Heart left ventricle (tissue), 13 donors: ENCODE results near the gene KIF4B.

ENCODE experiments used
- CTCF ChIP-seq, 12 donors: fragments of 200-600 bp; sonication (generic) in 4 of 12; IDR thresholded peaks; one replicate each; pipeline versions ENCODE4 v1.5.0 to v1.8.0; 2018 to 2022; ENCODE audit warnings: antibody characterized with exemption in 12 of 12, mild to moderate bottlenecking in 5 of 12
- POLR2A ChIP-seq, 2 donors: fragments of 450-650 bp; IDR thresholded peaks; one replicate each; pipeline ENCODE4 v1.6.1; 2017; ENCODE audit warnings: antibody characterized with exemption in 2 of 2, mild to moderate bottlenecking in 2 of 2, moderate library complexity in 2 of 2
- donor health status: ischemic (EF 13 %, LVEDD 7.1; RV severe dilation, severe dysfunction).
- donor health status: DM: no; HTN: yes; CAD: no.
- donor health status: DM: no; HTN: no; CAD: no.
- donor health status: ischemic (EF 25% LVEDD 6.9; RV normal size, moderate dysfunction).
- donor health status: ischemic (EF 25% LVEDD 5.7; RV mildly dilated, moderate dysfunction).
- donor health status: ischemic (EF 35%, LVEDD 5.7; RV mildly dilated, moderate dysfunction).
- donor health status: nonischemic (EF 11% LVEDD 7.7; RV severe dilation, severe dysfunction).
- donor health status: DM: yes; HTN: yes; CAD: no.
- donor health status: PGD.
- donor health status: ischemic (EF 29% LVEDD 5.4; RV normal size, mild dysfunction).
- donor health status: nonischemic (EF 23%, LVEDD 6.1; RV moderate dilation, normal function).

GRCh38 chr5:154971501-154971900 lies 42.1 kb upstream of the KIF4B start:
- TF ChIP-seq POLR2A (IDR thresholded peaks at IDR 0.05) (no peak), CTCF (IDR thresholded peaks at IDR 0.05) (no peak)
